ENCODE results near the gene GPC1. TPM values are rescaled to one million over a fixed set of nuclear protein-coding genes. Genes with fewer than 3 reads are reported as not detected.

GPC1 gene
- total and polyA plus RNA-seq, 2 of the 4 experiments (the other 2 are of a cell fraction): 16.0 to 211 TPM

DNA sequence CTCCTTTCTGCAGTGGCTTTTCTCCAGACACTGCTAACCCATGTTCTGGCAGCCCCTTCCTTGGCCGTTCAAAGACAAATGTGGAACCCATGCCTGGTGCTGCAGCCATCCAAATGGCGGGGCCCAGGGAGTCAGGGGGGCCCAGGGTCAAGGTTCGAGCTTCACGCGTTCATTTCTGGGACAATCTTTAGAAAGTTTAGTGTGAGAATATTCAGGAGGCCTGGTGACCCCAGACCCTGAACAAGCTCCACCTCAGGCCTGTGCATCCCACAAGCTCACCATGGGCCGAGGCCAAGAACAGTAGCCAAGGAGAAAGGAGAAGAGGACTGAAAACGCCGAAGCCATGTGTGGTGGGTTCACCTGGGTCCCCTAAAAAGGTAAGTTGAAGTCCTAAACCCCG lies 67.9 kb downstream of the GPC1 start:
- no TSS peak for BruUV-seq (replicated peaks)
- Histone ChIP-seq H4K8ac (ENCODE audit: low read depth in 2 of 2, low read length in 2 of 2) (no peak overlapping the region), H3K9ac (ENCODE audit: low read depth, low read length) (no peak overlapping the region), H4K91ac (ENCODE audit: insufficient read depth, low read depth, low read length) (no peak overlapping the region), H3K9me1 (ENCODE audit: insufficient read depth, low read length) (peaks cover 8% of the 10 kb centered on the region; the same call in 1 of the 2 replicates), H3K4me2 (ENCODE audit: low read depth, low read length) (no peak overlapping the region), H3K4ac (ENCODE audit: low read depth, low read length) (no peak overlapping the region), H3K18ac (ENCODE audit: low read depth, low read length) (no peak overlapping the region), H3K14ac (replicated peaks; ENCODE audit: low read depth, low read length) (no peak overlapping the region), H4K5ac (ENCODE audit: low read depth, low read length) (no peak overlapping the region), H3K23ac (ENCODE audit: low read depth, low read length) (no peak overlapping the region), H3K27me3 (ENCODE audit: control insufficient read depth, insufficient read depth, low read length) (no peaks in the 10 kb centered on the region), H2AK9ac (replicated peaks; ENCODE audit: low read depth, low read length, poor library complexity) (no peak overlapping the region), H3K27ac (ENCODE audit: insufficient read depth, low read length) (no peak overlapping the region), H2AK5ac (ENCODE audit: low read depth, low read length) (no peak overlapping the region), H2AFZ (replicated peaks; ENCODE audit: low read length, poor library complexity) (no peak overlapping the region), H3K4me1 (ENCODE audit: control insufficient read depth, insufficient read depth, low read length) (no peaks in the 10 kb centered on the region), H2BK20ac (ENCODE audit: low read depth, low read length) (no peak overlapping the region), H3K4me3 (ENCODE audit: insufficient read depth, low read depth, low read length) (no peak overlapping the region), H3K79me1 (ENCODE audit: low read depth in 1 of 2, low read length in 2 of 2) (no peaks in the 10 kb centered on the region), H3K9me3 (ENCODE audit: control insufficient read depth, insufficient read depth, low read length) (no peaks in the 10 kb centered on the region), H4K20me1 (ENCODE audit: insufficient read depth, low read length) (no peaks in the 10 kb centered on the region; the same call in 1 of the 2 replicates), H2BK15ac (ENCODE audit: low read depth, low read length) (no peak overlapping the region), H3K36me3 (ENCODE audit: control insufficient read depth, insufficient read depth, low read length) (peaks cover 2% of the 10 kb centered on the region; the same call in 1 of the 2 replicates), H2BK120ac (ENCODE audit: low read depth, low read length) (no peak overlapping the region), H2BK5ac (ENCODE audit: low read depth, low read length, poor library complexity, severe bottlenecking) (no peak overlapping the region), H3K56ac (ENCODE audit: extremely low read depth, insufficient read depth, low read length) (no peak overlapping the region)
- CTCF ChIA-PET: interaction anchor here (0.8 kb wide), 1 partner anchor 11 kb away, joined by 4 read pairs; no protein-coding TSS in a partner anchor
- no peak for DNase-seq
- no peak for ATAC-seq (ENCODE audit: low read depth)
- no peak for TF ChIP-seq MXI1 (IDR thresholded peaks at IDR 0.05; ENCODE audit: borderline replicate concordance, low read depth, low read length)
- TF ChIP-seq MAZ (IDR thresholded peaks at IDR 0.05; ENCODE audit: borderline replicate concordance, low read depth, low read length): no peak
- TF ChIP-seq RCOR1 (IDR thresholded peaks at IDR 0.05; ENCODE audit: insufficient replicate concordance, low read length): no peak
- no peak for TF ChIP-seq SMC3 (IDR thresholded peaks at IDR 0.05; ENCODE audit: low read depth, low read length)
- TF ChIP-seq, protein P1, sequence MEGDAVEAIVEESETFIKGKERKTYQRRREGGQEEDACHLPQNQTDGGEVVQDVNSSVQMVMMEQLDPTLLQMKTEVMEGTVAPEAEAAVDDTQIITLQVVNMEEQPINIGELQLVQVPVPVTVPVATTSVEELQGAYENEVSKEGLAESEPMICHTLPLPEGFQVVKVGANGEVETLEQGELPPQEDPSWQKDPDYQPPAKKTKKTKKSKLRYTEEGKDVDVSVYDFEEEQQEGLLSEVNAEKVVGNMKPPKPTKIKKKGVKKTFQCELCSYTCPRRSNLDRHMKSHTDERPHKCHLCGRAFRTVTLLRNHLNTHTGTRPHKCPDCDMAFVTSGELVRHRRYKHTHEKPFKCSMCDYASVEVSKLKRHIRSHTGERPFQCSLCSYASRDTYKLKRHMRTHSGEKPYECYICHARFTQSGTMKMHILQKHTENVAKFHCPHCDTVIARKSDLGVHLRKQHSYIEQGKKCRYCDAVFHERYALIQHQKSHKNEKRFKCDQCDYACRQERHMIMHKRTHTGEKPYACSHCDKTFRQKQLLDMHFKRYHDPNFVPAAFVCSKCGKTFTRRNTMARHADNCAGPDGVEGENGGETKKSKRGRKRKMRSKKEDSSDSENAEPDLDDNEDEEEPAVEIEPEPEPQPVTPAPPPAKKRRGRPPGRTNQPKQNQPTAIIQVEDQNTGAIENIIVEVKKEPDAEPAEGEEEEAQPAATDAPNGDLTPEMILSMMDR (conservative IDR thresholded peaks at IDR 0.05; ENCODE audit: low read depth, low read length): no peak
- no peak for TF ChIP-seq NFE2L2 (IDR thresholded peaks at IDR 0.05; ENCODE audit: low read depth, low read length)
- no peak for TF ChIP-seq RFX5 (IDR thresholded peaks at IDR 0.05; ENCODE audit: low read depth, low read length)
- no peak for TF ChIP-seq MAFK (IDR thresholded peaks at IDR 0.05; ENCODE audit: low read depth, low read length)
- TF ChIP-seq, protein P2, sequence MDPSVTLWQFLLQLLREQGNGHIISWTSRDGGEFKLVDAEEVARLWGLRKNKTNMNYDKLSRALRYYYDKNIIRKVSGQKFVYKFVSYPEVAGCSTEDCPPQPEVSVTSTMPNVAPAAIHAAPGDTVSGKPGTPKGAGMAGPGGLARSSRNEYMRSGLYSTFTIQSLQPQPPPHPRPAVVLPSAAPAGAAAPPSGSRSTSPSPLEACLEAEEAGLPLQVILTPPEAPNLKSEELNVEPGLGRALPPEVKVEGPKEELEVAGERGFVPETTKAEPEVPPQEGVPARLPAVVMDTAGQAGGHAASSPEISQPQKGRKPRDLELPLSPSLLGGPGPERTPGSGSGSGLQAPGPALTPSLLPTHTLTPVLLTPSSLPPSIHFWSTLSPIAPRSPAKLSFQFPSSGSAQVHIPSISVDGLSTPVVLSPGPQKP (IDR thresholded peaks at IDR 0.05; ENCODE audit: borderline replicate concordance, low read depth, low read length): no peak
- TF ChIP-seq RAD21 (IDR thresholded peaks at IDR 0.05; ENCODE audit: low read length): no peak
- no peak for TF ChIP-seq CEBPB (IDR thresholded peaks at IDR 0.05; ENCODE audit: low read depth, low read length)
- POLR2A ChIA-PET (ENCODE audit: unreplicated experiment): no interaction called here
- intact Hi-C loops (cut with micrococcal nuclease): no loop called here
- 84% methylated on average over 5 of the region's 9 CpGs; no CpG with 5 or more reads in 1 of the 2 experiments for WGBS, 2 experiments (ENCODE audit: extremely low coverage in 2 of 2, insufficient read length in 1 of 2)
- in situ Hi-C loops (cut with MboI; ENCODE audit: low sequenced_read_pairs): loop anchor here (10.0 kb wide), 1 partner anchor 341 kb away; no protein-coding TSS in a partner anchor
- dilution Hi-C loops (cut with HindIII; ENCODE audit: low sequenced_read_pairs, unreplicated experiment): no loop called here
